Endothelial cell of umbilical vein (primary cell): ENCODE results near the gene ATP2B2. TPM values are rescaled to one million over a fixed set of nuclear protein-coding genes. Genes with fewer than 3 reads are reported as not detected.

Experiments
- BruUV-seq: library from RNA; stranded (reverse); fragments of 400-500 nt; replicated peaks from 2 replicates; lab custom pipeline; 2021; lab: Mats Ljungman, UMichigan
- CTCF ChIA-PET: fragments of 300-600, 350-600 bp; sonication (Branson Sonifier 250); formaldehyde crosslinking; loops from one replicate; lab custom pipeline; 2021; ENCODE audit warnings: antibody characterized with exemption, inconsistent platforms; lab: Charles Lee
- POLR2A ChIA-PET: fragments of 300-600, 350-600 bp; sonication (Branson Sonifier 250); formaldehyde crosslinking; loops from one replicate; lab custom pipeline; 2021; ENCODE audit warnings: antibody characterized with exemption, inconsistent platforms; lab: Charles Lee
- DNase-seq: peaks from one replicate; pipeline ENCODE4 v3.0.0-alpha.2; 2011; ENCODE audit warnings: low read depth, low spot score
- FAIRE-seq: peaks from 2 replicates; lab custom pipeline; 2011; peaks lifted over from hg19 to GRCh38; lab: Jason Lieb, UNC
- H2AFZ ChIP-seq: 2 replicates; pipeline ENCODE4 v1.6.0; 2012; ENCODE audit warnings: low read depth, low read length, control low read depth, inconsistent platforms
- H3K27ac ChIP-seq: 2 replicates; pipeline ENCODE4 v1.5.1; 2011; ENCODE audit warnings: low read depth, mild to moderate bottlenecking, control low read depth, low read length, moderate library complexity; ENCODE audit not compliant: insufficient read depth
- H3K27me3 ChIP-seq, 2 experiments: 2 replicates each; pipeline versions ENCODE4 v1.6.0 to v1.6.1; 2011; ENCODE audit warnings: low read length in 2 of 2, mixed read lengths in 1 of 2; ENCODE audit not compliant: control insufficient read depth in 2 of 2, insufficient read depth in 2 of 2
- H3K36me3 ChIP-seq, 2 experiments: 2 replicates in 1 of 2; 3 replicates in 1 of 2; pipeline ENCODE4 v1.5.1; 2011; ENCODE audit warnings: low read length in 2 of 2, mild to moderate bottlenecking in 1 of 2, moderate library complexity in 1 of 2; ENCODE audit not compliant: control insufficient read depth in 2 of 2, insufficient read depth in 2 of 2; ENCODE audit errors: extremely low read depth in 1 of 2
- H3K4me1 ChIP-seq: 3 replicates; pipeline ENCODE4 v1.5.1; 2011; ENCODE audit warnings: mild to moderate bottlenecking, low read length; ENCODE audit not compliant: control insufficient read depth, insufficient read depth; ENCODE audit errors: extremely low read depth
- H3K4me2 ChIP-seq: 2 replicates; pipeline ENCODE4 v1.6.1; 2011; ENCODE audit warnings: low read length, control low read depth, mixed read lengths; ENCODE audit not compliant: insufficient read depth
- H3K4me3 ChIP-seq, 3 experiments: fragments of 200-600 bp in 1 of 3; sonication (generic), shearing (Covaris generic) in 1 of 3; replicated peaks in 1 of 3; 2 replicates each; pipeline ENCODE4 v1.5.1; 2011 to 2016; ENCODE audit warnings: control low read depth in 3 of 3, low read length in 3 of 3, mild to moderate bottlenecking in 2 of 3, inconsistent platforms in 1 of 3, low read depth in 1 of 3, moderate library complexity in 1 of 3; ENCODE audit not compliant: insufficient read depth in 1 of 3
- H3K79me2 ChIP-seq: 2 replicates; pipeline ENCODE4 v1.6.0; 2012; ENCODE audit warnings: low read length, inconsistent platforms; ENCODE audit not compliant: control insufficient read depth, insufficient read depth
- H3K9ac ChIP-seq: replicated peaks from 2 replicates; pipeline ENCODE3; 2011; ENCODE audit warnings: low read length, control low read depth; ENCODE audit not compliant: insufficient read depth; ENCODE audit errors: extremely low read depth
- H3K9me1 ChIP-seq: replicated peaks from 3 replicates; pipeline ENCODE4 v1.6.0; 2011; ENCODE audit warnings: mild to moderate bottlenecking, low read length; ENCODE audit not compliant: control insufficient read depth, insufficient read depth; ENCODE audit errors: extremely low read depth
- H3K9me3 ChIP-seq: replicated peaks from 2 replicates; pipeline ENCODE4 v1.5.1; 2012; ENCODE audit warnings: low read length, inconsistent platforms; ENCODE audit not compliant: control insufficient read depth, insufficient read depth
- H4K20me1 ChIP-seq: replicated peaks from 2 replicates; pipeline ENCODE3; 2011; ENCODE audit warnings: mild to moderate bottlenecking, low read length; ENCODE audit not compliant: control insufficient read depth, insufficient read depth; ENCODE audit errors: extremely low read depth
- EZH2 ChIP-seq: IDR thresholded peaks from 2 replicates; pipeline ENCODE4 v1.6.1; 2012; ENCODE audit warnings: borderline replicate concordance, low read depth, mild to moderate bottlenecking, moderate library complexity, low read length, inconsistent platforms; ENCODE audit not compliant: severe bottlenecking
- FOS ChIP-seq: IDR thresholded peaks from 2 replicates; pipeline ENCODE4 v1.6.1; 2011; ENCODE audit warnings: mild to moderate bottlenecking, low read length, moderate library complexity, borderline replicate concordance; ENCODE audit not compliant: insufficient read depth
- GATA2 ChIP-seq: IDR thresholded peaks from 2 replicates; pipeline ENCODE4 v1.7.0; 2011; ENCODE audit warnings: low read depth, mild to moderate bottlenecking, moderate library complexity, mixed read lengths, low read length; ENCODE audit not compliant: insufficient read length, insufficient read depth
- JUN ChIP-seq: IDR thresholded peaks from 2 replicates; pipeline ENCODE4 v1.6.1; 2011; ENCODE audit warnings: borderline replicate concordance, low read depth; ENCODE audit not compliant: insufficient read length, insufficient read depth
- MYC ChIP-seq: IDR thresholded peaks from one replicate; pipeline ENCODE4 v1.6.1; 2011; ENCODE audit warnings: mild to moderate bottlenecking, low read depth, low read length
- POLR2A ChIP-seq: IDR thresholded peaks from 2 replicates; pipeline ENCODE4 v1.6.1; 2012; ENCODE audit warnings: low read depth, mild to moderate bottlenecking, control low read depth, low read length
- POLR2AphosphoS5 ChIP-seq: IDR thresholded peaks from 2 replicates; pipeline ENCODE4 v1.6.1; 2012; ENCODE audit warnings: low read depth, mild to moderate bottlenecking, control low read depth, low read length, moderate library complexity; ENCODE audit not compliant: insufficient read depth
- dilution Hi-C: fragments of 300-500 bp; cut with MboI; formaldehyde crosslinking; loops from one replicate; pipeline ENCODE4 v1.15.0; 2019; ENCODE audit warnings: low sequenced_read_pairs; ENCODE audit not compliant: extremely low pct_ligation_motif_present
- intact Hi-C: fragments of 100-400 bp; cut with micrococcal nuclease; formaldehyde crosslinking; loops from one replicate; pipeline ENCODE4 v1.10.0; 2022
- polyA plus RNA-seq, 4 experiments: library from polyadenylated mRNA; depleted of rRNA in 3 of 4; stranded (reverse) in 3 of 4; unstranded in 1 of 4; fragments of >200 nt; gene quantifications; 2 replicates each; pipeline versions ENCODE4 v1.2.1 to v1.2.3, GENCODE V29; 2011 to 2012; ENCODE audit warnings: missing spikeins in 1 of 4
- total RNA-seq: library from RNA; stranded (reverse); gene quantifications from 2 replicates; pipeline ENCODE4 v1.2.3, GENCODE V29; 2021
- TF ChIP-seq, protein P1 (sequence below), 2 donors: IDR thresholded peaks; 1 replicate in 1 of 2; 2 replicates in 1 of 2; pipeline ENCODE4 v1.5.1; 2011; ENCODE audit warnings: low read length in 2 of 2, mild to moderate bottlenecking in 2 of 2, moderate library complexity in 2 of 2, control low read depth in 1 of 2, inconsistent platforms in 1 of 2, low read depth in 1 of 2; ENCODE audit not compliant: insufficient read depth in 1 of 2; ENCODE audit errors: extremely low read depth in 1 of 2
- TF ChIP-seq, protein P2 (sequence below): IDR thresholded peaks from 2 replicates; pipeline ENCODE4 v1.6.1; 2011; ENCODE audit not compliant: insufficient read depth, insufficient read length

Gene ATP2B2
- total and polyA plus RNA-seq, 2 donors (not counting 3 experiments of a cell fraction or from before 2014, with no cell fraction given), result not detected

DNA sequence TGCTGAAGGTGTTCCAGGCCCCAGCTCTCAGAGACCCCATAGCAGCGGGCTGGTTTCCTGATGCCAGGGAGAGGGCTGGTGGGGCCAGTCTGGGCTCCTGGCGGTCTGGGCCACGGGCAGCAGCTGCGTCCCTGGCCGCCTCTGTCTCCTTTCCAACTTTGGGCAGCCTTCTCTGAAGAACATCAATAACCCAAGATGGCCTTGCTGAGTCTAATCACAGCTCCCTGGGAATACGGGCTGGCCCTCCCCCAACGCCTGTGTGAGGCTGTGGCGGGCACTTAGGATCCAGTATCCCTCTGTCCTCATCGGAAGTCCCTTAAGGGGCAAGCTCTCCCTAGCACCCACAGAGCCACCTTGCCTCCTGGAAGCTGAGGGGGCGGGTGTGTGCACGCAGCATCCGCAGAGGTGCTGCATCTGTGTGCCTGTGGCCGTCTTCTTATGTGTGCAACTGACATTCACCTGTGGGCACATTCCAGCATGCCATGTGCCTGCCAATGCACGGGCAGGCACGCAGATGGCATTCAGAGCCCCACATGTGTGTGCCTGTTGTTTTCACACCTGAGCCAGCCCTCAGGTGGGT is 2.1 kb downstream of the ATP2B2 start:
- dilution Hi-C loops, result no loop called here
- H3K9me3 ChIP-seq, result no peaks in the 10 kb centered on the region
- ChIA-PET CTCF (no interaction called here), POLR2A (no interaction called here)
- no peaks in the 10 kb centered on the region for H4K20me1 ChIP-seq
- H3K4me2 ChIP-seq, result no peak overlapping the region
- no peak overlapping the region for H2AFZ ChIP-seq
- H3K36me3 ChIP-seq, result no peaks in the 10 kb centered on the region
- H3K9ac ChIP-seq, result no peak overlapping the region
- no peak overlapping the region for H3K4me3 ChIP-seq
- no peaks in the 10 kb centered on the region for H3K9me1 ChIP-seq
- intact Hi-C loops, result no loop called here
- peaks cover 10 to 12% of the 10 kb centered on the region in 2 experiments for H3K27me3 ChIP-seq
- no peak for FAIRE-seq
- H3K79me2 ChIP-seq, result no peaks in the 10 kb centered on the region
- no peaks in the 10 kb centered on the region for H3K4me1 ChIP-seq
- no TSS peak for BruUV-seq
- DNase-seq, result no peak
- no peak overlapping the region for H3K27ac ChIP-seq
- TF ChIP-seq POLR2A (no peak), JUN (no peak), POLR2AphosphoS5 (no peak), GATA2 (no peak), EZH2 (no peak), FOS (no peak), MYC (no peak)
- TF ChIP-seq, protein P1, sequence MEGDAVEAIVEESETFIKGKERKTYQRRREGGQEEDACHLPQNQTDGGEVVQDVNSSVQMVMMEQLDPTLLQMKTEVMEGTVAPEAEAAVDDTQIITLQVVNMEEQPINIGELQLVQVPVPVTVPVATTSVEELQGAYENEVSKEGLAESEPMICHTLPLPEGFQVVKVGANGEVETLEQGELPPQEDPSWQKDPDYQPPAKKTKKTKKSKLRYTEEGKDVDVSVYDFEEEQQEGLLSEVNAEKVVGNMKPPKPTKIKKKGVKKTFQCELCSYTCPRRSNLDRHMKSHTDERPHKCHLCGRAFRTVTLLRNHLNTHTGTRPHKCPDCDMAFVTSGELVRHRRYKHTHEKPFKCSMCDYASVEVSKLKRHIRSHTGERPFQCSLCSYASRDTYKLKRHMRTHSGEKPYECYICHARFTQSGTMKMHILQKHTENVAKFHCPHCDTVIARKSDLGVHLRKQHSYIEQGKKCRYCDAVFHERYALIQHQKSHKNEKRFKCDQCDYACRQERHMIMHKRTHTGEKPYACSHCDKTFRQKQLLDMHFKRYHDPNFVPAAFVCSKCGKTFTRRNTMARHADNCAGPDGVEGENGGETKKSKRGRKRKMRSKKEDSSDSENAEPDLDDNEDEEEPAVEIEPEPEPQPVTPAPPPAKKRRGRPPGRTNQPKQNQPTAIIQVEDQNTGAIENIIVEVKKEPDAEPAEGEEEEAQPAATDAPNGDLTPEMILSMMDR (IDR thresholded peaks at IDR 0.05; ENCODE audit: extremely low read depth in 1 of 2, insufficient read depth in 1 of 2, low read depth in 1 of 2, low read length in 2 of 2), result no peak
- TF ChIP-seq, protein P2, sequence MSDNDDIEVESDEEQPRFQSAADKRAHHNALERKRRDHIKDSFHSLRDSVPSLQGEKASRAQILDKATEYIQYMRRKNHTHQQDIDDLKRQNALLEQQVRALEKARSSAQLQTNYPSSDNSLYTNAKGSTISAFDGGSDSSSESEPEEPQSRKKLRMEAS, result no peak
